GM12891 (cell line): Measurements from ENCODE around the gene TM2D1.
"Not testable (repeated sequence)": the region's sequence is repeated elsewhere in the genome, so short reads cannot be mapped to it uniquely, and the experiment has no call there.

Experiments used
- DNase-seq: peaks from one replicate; pipeline ENCODE4 v3.0.0; 2011; ENCODE audit warnings: low spot score; ENCODE audit not compliant: insufficient read length
- FAIRE-seq: peaks from 2 replicates; lab custom pipeline; 2011; peaks lifted over from hg19 to GRCh38; lab: Jason Lieb, UNC
- PAX5 ChIP-seq: IDR thresholded peaks from 2 replicates; pipeline ENCODE4 v1.6.1; 2011; ENCODE audit warnings: low read length, moderate library complexity, mild to moderate bottlenecking; ENCODE audit not compliant: insufficient read depth, severe bottlenecking
- POLR2A ChIP-seq: IDR thresholded peaks from 2 replicates; pipeline ENCODE4 v1.6.1; 2011; ENCODE audit warnings: low read depth, low read length, control low read depth
- POLR2AphosphoS5 ChIP-seq: IDR thresholded peaks from 2 replicates; pipeline ENCODE4 v1.6.1; 2011; ENCODE audit warnings: low read depth, low read length, control low read depth
- POU2F2 ChIP-seq: IDR thresholded peaks from 2 replicates; pipeline ENCODE4 v1.6.1; 2011; ENCODE audit warnings: low read depth, mild to moderate bottlenecking, control low read depth, low read length, moderate library complexity
- SPI1 ChIP-seq: IDR thresholded peaks from 2 replicates; pipeline ENCODE4 v1.6.1; 2011; ENCODE audit warnings: low read depth, low read length, control low read depth
- TAF1 ChIP-seq: IDR thresholded peaks from 2 replicates; pipeline ENCODE4 v1.6.1; 2011; ENCODE audit warnings: low read depth, low read length, control low read depth

Gene TM2D1

DNA sequence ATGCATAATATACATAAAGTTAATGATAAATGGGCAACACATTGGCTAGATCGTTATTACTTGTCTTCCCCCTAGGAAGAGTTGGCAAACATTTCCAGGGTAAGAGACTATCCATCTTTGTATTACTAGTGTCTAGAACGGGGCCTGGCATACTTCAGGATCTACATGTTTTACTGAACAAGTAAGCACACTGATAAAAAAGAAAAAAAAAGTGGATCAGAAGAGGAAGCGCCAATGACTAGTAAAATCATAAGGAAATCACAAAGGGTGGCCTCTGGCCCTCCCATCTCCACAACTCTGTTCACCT, 482 bp downstream of the TM2D1 start:
- no peak for TF ChIP-seq POLR2A
- TF ChIP-seq TAF1 = no peak
- TF ChIP-seq POU2F2 = no peak
- no peak for TF ChIP-seq SPI1
- no peak for TF ChIP-seq PAX5
- no peak for TF ChIP-seq POLR2AphosphoS5
- no peak for FAIRE-seq
- no peak for DNase-seq

- not testable (repeated sequence) for DNase-seq, FAIRE-seq
Measured at GRCh38 chr1:61718996-61719663, 5.8 kb downstream of the TM2D1 start.

- TF ChIP-seq POU2F2 (no peak), POLR2AphosphoS5 (no peak)
- no peak for DNase-seq
- FAIRE-seq = no peak
Measured at GRCh38 chr1:61711969-61712368, 13.0 kb downstream of the TM2D1 start.

DNA sequence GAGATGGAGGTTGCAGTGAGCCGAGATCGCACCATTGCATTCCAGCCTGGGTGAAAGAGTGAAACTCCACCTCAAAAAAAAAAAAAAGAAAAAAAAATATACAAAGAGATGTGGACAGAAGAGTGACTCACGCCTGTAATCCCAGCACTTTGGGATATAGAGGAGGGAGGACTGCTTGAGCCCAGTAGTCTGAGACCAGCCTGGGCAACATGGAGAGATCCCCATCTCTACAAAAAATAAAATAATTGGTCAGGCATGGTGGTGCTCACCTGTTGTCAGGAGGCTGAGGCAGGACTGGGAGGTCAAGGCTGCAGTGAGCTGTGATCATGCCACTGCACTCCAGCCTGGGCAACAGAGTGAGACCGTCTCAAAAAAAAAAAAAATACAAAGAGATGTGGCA, 13.7 kb downstream of the TM2D1 start:
- not testable (repeated sequence) for FAIRE-seq, DNase-seq

DNA sequence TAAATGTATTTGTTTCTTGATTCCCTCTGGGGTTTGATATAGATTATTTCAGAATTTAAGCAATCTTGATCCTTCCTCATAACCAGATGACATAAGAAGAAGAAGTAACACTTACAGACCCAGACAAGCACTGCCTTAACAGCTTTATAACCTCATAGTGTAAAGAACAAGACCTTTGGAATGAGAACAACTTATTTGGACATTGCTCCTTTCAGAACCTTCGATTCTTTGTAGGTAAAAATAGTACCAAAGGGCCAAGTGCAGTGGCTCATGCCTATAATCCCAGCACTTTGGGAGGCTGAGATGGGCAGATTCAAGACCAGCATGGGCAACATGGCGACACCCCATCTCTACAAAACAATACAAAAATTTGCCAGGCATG, 15.0 kb downstream of the TM2D1 start:
- DNase-seq (no peak), FAIRE-seq (no peak)
- no peak for TF ChIP-seq POLR2AphosphoS5
- no peak for TF ChIP-seq POU2F2
- no peak for TF ChIP-seq POLR2A
- no peak for TF ChIP-seq PAX5
- no peak for TF ChIP-seq SPI1
- TF ChIP-seq TAF1 = no peak

- FAIRE-seq (no peak), DNase-seq (no peak)
- TF ChIP-seq SPI1 (no peak), POU2F2 (no peak)
Measured at GRCh38 chr1:61708953-61709907, 15.7 kb downstream of the TM2D1 start.

- TF ChIP-seq POLR2AphosphoS5 = no peak
- no peak for TF ChIP-seq SPI1
- no peak for TF ChIP-seq POLR2A
- no peak for TF ChIP-seq POU2F2
- TF ChIP-seq PAX5 = no peak
- no peak for TF ChIP-seq TAF1
- no peak for DNase-seq
- no peak for FAIRE-seq
Measured at GRCh38 chr1:61699911-61700851, 24.8 kb downstream of the TM2D1 start.

DNA sequence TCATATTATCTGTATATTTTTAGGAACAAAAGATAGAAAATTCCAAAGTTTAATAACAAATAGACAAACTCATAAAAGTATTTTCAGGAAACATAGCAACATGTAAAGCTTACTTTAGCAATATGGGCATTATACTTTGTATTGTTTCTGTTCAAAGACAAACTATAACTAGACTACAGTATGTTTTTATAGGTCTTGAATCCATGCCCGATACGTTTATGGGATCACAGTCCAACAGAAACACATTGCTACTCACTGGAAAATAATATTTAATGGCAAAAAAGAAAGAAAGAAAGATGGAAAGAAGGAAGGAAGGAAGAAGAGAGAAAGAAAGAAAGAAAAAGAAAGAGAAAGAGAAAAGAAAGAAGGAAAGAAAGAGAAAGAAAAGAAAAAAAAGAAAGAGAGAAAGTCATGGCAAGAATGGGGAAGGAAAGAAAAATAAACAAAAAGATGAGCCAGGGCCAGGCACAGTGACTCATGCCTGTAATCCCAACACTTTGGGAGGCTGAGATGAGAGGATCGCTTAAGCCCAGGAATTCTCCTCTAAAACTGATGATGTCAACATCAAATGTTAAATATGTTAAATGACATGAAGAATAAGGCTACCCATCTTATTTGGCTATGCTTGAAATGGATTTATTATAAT, 32.7 kb downstream of the TM2D1 start:
- TF ChIP-seq PAX5 (no peak), SPI1 (no peak), POU2F2 (no peak), TAF1 (no peak), POLR2A (no peak), POLR2AphosphoS5 (no peak)
- DNase-seq (no peak), FAIRE-seq (no peak)

DNA sequence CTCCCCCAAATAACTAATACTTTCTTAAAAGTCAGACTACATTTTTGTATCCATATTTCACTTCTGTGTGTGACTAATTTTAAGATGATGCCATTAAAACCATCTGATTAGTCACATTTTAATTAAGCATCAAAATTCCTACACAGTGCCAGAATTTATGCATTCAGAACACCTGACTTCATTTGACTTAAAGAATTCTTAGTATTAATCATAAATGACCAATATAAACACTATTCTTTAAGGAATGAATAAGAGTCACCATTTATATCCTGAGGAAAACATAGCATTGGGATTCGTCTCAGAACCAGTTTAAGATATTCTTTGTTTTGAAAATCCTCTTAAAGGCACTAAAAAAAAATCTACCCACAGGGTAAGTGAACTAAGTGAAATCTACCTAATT, 37.0 kb downstream of the TM2D1 start:
- no peak for FAIRE-seq

DNA sequence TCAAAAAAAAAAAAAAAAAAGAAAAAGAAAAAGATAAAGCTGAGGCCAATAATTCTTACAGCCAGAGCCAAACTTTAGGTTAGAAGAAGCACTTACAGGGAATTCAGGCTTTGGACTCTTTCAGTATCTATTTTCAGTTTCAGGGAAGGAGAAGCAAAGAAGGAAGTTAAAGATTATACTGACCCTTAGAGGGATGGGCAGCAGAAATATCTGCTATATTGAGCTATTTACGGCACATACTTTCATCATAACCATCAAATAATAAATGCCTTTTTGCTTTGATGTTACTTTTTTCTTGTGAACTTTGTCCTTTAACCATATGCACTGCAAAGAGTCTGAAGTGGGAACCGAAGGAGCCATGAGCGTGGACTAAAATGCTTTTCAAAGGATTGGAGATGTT, 42.0 kb downstream of the TM2D1 start:
- no peak for TF ChIP-seq SPI1
- no peak for TF ChIP-seq POU2F2
- no peak for TF ChIP-seq POLR2AphosphoS5
- TF ChIP-seq POLR2A = no peak
- no peak for TF ChIP-seq TAF1
- TF ChIP-seq PAX5 = no peak
- FAIRE-seq = no peak

More for the DNA sequence above, 37.0 kb downstream of the TM2D1 start:
- DNase-seq = no peak
- TF ChIP-seq TAF1 (no peak), POLR2A (no peak), POU2F2 (no peak), SPI1 (no peak), POLR2AphosphoS5 (no peak), PAX5 (no peak)

More for the DNA sequence above, 42.0 kb downstream of the TM2D1 start:
- no peak for DNase-seq
